ENCODE results near the gene PPP4R1.
"Not testable (repeated sequence)": the region's sequence is repeated elsewhere in the genome, so short reads cannot be mapped to it uniquely, and the experiment has no call there.

PPP4R1 gene

DNA sequence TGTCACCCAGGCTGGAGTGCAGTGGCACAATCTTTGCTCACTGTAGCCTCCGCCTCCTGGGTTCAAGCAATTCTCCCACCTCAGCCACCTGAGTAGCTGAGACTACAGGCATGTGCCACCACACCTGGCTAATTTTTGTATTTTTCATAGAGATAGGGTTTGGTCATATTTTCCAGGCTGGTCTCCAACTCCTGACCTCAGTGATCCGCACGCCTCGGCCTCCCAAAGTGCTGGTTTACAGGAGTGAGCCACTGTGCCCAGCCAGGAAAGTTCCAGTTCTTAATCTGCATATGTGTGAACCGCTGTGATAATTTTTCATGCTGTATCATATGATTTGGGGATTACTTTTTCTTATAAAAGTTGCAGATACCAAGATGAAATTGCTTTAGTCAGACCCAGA is 14.6 kb upstream of the PPP4R1 start:
- no peak for DNase-seq (ENCODE audit: low spot score)

DNA sequence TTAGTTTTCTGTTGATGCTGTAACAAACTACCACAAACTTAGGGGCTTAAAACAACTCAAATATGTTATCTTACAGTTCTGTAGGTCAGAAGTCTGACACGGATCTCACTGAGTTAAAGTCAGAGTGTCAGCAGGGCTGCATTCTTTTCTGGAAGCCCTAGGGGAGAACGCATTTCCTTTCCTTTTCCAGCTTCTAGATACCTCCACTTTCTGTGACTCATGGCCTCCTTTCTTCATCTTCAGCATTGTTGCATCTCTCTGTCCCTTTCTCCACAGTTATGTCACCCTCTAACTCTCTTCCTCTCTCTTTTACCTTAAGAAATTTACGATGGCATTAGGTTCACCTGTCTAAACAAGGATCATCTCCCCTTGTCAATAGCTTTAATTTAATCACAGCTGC is 13.3 kb upstream of the PPP4R1 start:
- no peak for DNase-seq (ENCODE audit: low spot score)

DNA sequence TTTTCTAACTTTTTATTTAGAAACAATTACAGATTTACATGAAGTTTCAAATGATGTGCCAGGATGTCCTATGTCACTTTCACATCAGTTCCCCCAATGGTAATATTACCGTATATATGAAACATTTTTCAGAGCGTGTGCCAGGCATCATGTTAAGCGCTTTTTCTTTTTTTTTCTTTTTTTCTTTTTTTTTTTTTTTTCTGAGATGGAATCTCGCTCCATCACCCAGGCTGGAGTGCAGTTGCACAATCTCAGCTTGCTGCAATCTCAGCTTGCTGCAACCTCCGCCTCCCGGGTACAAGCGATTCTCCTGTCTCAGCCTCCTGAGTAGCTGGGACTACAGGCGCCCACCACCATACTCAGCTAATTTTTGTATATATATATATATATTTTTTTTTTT is 5.6 kb upstream of the PPP4R1 start:
- no peak for DNase-seq (ENCODE audit: low spot score)

DNA sequence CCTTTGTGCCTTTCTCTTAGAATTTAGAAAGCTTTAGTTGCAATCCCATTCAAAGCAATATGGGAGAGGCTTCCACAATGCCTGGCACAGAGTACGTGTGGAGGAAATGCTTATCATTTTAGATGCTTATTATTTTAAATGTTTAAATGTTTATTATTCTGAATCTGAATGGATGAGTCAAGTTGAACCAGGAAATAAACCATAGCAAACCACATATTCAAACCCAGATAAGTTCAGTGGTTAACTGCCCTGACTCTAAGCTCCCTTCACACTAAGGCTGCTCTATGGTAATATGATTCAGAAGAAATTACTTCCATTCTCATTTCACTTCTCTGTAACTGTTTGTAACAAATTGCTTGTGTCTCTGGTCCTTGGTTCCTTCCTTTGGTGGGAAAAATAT is 5.2 kb upstream of the PPP4R1 start:
- DNase-seq (ENCODE audit: low spot score): no peak

DNA sequence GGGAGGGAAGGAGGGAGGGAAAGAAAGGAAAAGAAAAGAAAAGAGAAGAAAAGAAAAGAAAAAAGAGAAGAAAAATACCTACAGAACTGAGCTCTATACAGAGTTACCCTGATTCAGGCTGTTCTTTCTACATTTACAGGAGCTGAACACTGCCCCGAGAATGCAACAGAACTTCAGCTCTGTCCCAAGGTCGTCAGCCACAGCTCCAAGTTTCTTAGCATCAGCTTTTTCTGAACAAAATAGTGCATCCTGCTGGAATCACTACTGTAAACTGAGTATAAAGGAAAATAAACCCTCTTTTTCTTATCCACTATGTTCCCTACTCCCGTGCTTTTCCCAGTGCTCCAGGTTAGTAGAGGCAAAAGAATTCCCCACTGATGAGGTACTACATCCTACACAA is 4.7 kb upstream of the PPP4R1 start:
- DNase-seq (ENCODE audit: low spot score): no peak

DNA sequence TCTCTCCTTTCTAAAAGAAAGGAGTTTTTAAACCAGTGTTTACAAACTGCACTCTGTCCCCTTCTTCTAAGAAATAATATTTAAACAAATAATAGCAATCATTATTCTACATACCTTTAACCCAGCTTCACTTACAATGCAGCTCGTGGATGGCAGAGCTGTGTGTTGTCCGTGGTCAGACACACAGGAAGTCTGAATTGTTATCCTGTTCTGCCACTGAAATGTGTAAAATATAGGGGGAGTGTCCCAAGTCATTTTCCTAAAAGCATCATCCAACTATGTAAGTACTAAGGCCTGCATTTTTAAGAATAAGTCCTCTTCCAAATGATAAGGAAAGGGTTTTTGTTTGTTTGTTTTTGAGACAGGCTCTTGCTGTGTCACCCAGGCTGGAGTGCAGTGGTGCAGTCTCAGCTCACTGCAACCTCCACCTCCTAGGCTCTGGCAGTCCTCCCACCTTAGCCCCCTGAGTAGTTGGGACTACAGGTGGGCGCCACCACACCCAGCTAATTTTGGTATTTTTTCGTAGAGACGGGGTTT is 2.7 kb upstream of the PPP4R1 start:
- DNase-seq (ENCODE audit: low spot score): no peak

DNA sequence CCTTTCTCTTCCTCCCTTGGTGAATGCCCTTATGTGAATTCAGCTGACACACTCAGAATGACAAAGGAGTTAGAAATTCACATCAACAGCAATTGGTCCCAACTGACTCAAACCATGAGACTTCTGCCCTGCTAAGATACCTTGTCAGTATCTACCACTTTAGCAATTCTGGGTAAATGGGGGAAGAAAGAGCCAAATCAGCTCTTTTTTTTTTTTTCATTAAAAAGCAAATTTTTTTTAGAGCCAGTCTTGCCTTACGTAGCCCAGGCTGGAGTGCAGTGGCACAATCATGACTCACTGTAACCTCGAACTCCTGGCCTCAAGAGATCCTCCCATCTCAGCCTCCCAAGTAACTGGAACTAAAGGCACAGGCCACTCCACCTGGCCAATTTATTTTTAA is 1.7 kb upstream of the PPP4R1 start:
- DNase-seq (ENCODE audit: low spot score): no peak

DNA sequence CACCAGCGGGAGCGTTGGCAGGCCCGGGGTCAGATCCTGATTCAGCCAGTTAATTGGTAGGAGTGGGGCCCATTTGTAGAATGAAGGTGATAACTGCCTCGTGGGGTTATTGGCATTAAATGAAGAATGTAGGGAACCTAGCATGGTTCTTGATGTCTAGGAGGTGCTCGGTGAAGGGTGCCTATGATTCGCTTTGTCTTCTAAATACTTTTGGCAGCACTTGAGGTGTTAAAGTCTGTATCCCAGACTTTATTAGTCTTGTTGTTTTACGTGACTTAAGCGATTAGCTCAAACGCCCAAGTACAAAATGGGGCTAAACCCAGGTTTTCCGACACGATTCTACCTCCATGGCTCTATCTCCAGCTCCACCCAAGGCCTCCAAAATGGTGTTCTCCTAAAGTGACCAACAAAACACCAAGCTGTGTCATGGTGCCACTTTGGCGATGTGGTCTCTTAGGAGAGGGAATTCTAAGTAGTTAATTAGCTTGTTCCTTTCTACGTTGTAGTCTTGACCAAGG is 980 bp upstream of the PPP4R1 start:
- DNase-seq (ENCODE audit: low spot score): no peak

DNA sequence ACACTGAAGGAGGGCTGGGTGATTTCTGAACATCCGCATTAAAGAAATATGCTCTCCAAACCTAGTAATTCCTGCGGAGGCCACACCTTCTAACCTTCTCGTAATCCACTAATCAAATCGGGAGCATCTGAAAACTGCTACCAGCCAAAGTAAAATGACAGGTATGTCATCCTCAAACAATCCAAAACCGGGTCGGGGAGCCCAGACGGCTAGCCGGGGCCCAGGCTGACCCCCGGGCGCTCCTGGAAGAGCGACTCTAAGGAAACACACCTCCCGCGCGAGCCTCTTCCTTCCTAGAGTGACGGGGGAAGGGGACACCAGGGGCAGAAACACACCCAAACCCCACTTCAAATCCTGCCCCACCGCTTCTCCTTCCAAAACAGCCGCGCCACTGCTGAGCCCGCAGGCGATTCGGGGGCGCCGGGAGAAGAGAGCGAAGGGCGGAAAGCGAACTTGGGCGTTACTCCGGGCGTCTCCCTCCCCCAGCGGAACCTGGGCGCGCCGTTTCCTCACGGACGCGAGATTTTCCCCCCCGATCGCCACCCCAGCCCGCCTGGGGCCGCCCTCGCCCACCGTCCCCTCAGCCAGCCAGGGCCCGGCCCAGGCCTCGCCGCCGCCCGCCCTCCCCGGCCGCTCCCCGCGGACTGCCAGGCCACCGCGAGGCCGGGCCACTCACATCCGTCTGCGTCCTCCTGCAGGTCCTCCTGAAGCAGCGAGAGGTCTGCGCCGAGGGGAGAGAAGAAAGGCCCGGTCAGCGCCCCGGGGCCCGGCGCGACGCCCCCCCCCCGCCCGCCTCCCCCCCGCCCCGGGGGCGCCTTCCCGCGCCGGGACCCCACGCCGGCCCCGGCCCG is 584 bp downstream of the PPP4R1 start:
- peak; percentile 56 for DNase-seq (ENCODE audit: low spot score)

DNA sequence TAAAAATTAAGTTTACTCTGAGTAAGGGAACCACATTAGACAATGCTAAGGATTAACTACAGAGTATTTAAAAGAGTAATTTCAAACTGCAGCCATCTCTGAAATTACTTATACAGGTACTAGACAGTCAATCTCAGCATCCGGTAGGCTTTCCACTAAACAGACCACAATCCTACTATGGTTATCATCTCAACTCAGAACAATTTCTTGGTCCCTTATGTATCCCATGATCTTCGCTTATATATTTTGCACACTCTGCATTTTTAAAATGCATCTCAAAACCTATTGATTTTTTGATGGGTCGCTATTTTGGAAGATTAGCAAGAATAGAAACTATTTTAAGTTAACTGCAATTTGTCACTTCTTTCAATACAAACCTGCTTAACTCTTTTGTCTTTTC is 1.4 kb downstream of the PPP4R1 start:
- DNase-seq (ENCODE audit: low spot score): no peak

DNA sequence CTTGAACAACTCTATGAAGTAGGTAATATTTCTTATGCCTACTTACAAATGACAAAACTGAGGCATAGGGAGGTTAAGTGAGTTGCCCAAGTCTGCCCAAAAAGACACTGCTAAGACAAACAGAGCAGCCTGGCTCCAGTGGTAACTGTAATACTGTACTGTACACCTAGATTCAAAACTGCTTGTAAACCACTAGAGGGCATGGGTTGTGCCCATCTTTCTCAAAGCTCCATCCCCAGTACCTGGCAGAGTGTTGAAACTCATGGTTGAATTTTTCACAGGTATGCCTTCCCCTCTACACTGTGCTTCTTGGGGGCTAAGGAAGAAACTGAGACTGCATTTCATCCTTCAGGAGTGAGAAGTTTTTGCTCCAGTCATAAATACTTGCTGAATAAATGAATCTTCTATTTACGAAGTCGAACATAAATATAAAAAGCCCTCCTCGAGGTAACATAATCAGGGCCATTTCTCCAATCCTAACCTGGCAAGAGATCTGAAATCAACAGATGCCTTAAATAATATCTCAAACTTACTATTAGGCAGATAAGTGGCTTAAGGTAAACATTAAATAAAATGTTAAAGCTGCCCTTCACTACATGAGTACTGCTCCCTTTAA is 2.0 kb downstream of the PPP4R1 start:
- peak; percentile 56 for DNase-seq (ENCODE audit: low spot score)

DNA sequence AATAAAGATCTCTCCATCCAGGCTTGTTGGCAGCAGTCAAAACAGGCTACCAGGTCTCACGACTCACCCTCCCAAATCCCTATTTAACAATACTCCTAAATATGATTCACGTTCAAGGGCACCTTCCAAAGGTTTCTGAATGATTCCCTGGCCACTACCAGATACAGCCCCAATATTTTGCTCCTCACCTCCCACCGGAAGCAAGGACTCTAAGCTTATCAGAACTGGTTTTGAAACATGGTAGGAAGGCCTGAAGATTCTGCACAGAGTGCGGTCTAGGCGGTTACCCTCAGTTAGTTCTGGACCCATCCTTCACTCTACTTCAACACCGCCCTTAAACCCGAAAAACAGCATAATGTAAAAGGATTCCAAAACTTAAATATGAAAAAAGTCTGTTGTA is 5.2 kb downstream of the PPP4R1 start:
- DNase-seq (ENCODE audit: low spot score): no peak

DNA sequence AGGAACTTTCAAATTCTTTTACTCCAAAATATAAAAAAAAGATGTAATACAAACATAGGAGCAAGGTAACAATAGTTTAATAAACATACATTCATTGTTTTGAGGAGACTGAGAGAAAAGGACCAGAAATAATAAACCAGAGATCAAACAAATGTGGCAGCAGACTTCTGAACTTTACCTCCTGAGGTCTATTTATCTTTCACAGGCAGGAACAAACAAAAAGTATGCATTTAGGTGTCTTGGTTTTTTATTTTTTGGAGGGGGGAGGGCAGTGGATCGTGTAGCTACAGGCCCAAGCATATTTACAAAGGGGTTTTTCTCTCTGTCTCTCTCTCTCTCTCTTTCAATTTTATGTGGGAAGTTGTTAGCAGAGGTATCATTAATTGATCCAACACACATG is 5.6 kb downstream of the PPP4R1 start:
- no peak for DNase-seq (ENCODE audit: low spot score)

DNA sequence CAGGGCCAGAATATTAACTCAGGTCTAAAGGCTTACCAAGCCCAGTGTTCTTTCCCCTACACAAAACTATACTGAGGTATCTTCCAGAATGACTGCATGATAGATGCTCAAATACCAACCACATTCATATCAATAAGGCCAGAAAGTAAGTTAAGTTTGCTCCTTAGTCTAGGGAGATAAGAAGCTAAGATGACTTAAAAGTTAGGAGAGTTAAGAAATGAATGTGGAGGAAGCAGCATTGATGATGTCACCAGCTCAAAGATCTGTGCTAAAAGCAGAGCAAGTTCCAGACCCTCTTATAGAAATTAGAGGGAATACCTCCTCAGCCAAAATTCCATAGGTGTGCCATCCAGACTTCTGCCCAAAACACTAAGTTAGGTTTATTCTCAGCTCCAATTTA is 6.1 kb downstream of the PPP4R1 start:
- DNase-seq (ENCODE audit: low spot score): no peak

DNA sequence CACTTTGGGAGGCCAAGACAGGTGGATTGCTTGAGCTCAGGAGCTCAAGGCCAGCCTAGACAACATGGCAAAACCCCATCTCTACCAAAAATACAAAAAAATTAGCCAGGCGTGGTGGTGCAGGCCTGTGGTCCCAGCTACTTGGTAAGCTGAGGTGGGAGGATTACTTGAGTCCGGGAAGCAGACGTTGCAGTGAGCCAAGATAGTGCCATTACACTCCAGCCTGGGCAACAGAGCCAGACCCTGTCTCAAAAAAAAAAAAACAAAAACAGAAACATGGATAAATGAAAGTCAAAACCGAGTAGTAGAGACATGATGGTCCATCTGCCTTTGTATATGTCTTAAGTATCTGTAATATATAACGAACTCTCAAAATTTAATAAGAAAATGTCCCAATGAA is 7.2 kb downstream of the PPP4R1 start:
- DNase-seq (ENCODE audit: low spot score): not testable (repeated sequence)

DNA sequence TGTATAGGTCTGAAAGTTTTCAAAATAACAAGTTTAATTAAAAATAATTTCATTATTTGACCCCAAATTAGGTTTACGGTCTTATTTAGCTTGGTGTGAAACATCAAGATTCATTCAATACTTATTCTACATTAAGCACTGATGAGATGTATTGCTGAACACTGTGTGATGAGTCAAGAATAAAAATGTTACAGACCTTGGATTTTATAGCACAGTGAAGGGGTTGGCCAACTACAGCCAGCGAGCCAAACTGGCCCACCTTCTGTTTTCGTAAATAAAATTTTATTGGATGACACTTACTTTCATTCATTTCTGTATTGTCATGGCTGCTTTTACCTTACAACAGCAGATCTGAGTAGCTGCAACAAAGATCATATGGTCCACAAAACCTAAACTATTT is 8.3 kb downstream of the PPP4R1 start:
- no peak for DNase-seq (ENCODE audit: low spot score)

DNA sequence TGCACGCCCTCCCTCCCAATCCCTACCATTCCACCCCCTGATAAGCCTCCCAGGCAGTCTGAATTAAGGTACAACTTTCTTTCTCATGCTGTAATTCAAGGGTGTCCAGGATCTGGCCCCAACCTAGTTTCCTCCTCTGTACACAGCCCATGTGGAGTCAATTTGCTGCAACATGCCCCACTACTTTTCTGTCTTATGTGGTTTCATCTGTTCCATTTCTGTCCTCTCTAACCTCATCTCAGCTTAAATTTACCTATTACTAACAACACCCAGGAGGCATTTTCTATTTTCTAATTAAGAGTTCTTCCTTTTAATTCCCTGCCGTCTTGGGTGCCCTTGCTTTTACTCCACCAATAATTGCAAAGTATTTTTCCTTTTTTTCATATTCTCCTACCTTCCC is 10.0 kb downstream of the PPP4R1 start:
- DNase-seq (ENCODE audit: low spot score): no peak

DNA sequence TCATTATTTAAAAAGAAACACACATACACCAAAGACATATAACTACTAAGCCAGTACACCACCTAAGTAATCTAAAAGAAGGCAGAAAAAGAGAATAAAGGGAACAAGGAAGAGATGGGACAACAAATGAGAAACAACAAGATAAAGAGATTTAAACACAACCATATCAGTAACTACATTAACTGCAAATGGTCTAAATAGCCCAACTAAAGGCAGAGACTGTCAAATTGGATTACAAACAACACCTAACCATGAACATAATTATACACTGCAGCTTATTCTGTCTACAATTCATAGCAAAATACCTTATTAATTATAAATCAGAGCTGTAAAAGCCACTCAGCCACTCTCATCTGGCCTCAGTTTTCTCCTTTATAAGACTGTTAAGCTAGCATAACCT is 15.0 kb downstream of the PPP4R1 start:
- no peak for DNase-seq (ENCODE audit: low spot score)

DNA sequence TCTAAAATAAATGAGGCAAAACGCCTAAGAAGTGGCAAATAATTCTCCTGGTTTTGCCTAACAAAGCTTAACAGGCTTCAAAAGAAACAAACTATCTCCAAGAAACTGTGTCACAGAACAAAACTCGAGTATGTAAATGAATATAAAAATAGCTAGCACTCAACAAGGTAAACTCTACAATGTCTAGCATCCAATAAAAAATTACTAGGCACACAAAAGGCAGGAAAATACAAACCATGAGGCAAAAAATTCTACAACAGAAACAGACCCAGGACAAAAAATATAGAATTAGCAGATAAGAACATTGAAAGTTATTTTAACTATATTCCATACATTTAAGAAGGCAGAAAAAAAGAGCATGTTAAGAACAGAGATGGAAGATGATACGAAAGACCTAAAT is 16.8 kb downstream of the PPP4R1 start:
- no peak for DNase-seq (ENCODE audit: low spot score)

DNA sequence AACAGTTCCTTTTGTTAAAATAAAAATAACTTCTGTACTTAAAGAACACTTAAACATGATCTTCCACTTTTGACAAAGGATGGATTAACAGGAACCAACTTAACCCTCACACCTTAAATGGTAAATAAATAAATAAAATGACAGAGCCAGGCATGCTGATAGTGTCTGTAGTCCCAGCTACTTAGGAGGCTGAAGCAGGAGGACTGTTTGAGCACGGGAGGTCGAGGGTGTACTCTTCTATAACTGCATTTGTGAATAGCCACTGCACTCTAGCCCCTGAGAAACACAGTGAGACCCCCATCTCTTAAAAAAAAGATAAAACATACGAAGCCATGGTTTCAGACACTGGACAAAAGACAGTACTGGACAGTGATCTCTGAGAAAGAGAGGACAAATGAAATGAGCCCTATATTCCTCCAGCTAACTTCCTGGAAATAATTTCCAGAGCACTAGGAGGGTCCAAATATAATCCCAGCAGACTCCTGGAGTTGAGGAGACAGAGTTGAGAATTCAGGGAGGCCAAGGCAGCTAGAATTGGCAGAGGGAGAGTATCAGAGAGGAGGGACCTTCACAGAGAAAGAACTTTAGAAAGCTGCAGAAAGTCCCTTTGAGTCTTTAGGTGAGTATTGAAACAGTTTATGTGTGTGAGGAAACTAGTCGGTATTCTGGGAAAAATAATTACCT is 17.4 kb downstream of the PPP4R1 start:
- no peak for DNase-seq (ENCODE audit: low spot score)

DNA sequence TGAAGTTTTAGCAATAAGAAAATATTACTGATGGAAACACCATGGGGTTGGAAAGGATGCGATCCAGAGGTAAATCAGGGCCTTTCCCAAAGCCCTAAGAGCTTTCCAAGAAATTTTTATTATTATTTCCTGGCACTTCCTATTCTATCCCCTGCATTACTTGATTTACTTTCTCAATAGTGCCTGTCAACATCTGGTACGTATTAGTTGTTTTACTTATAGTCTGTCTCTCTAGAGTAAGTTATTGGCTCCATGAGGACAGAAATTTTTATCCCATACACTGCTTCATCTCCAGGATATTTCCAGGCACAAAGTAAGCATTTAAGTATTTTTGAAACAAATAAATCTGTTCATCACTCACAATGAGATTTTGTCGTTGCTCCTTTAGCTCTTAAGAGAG is 18.1 kb downstream of the PPP4R1 start:
- no peak for DNase-seq (ENCODE audit: low spot score)

DNA sequence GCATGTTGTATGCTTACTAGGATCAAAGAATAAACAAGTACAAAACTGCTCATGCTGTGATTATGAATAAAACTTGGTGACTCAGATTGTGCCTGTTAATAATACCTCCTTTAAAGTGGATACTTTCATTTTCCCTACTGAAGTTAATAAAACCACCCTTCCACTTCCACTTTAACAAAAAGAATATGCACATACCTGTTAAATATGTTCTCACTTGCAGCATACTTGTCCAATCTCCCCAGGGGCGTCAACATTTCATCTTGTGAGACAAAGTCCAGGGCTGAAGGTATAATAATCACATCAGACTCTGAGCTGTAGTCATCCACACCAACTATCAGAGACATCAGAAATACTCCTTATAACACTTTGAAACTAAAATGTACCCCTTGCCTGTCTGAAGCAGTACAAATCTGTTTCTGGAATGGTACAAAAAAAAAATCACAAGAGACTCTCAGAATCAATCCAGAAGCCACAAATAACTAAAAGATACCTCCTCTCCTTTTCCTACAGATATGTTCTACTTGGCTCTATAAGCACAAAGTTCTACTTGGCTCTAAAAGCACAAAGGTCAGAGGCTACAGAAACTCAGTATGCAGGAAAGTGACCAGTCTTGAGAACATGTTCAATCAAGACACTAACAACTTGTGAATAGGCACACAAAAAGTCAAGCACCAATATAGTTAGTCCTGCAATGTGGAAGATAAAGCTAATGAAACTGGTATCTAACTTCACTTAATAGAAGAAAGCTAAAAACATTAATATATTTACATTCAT is 19.3 kb downstream of the PPP4R1 start:
- DNase-seq (ENCODE audit: low spot score): no peak
